KMS-11 (cell line): Measurements from ENCODE around the gene UCN2.

Experiments used
- H2AFZ ChIP-seq: fragments of 200-600 bp; sonication (generic); 2 replicates; pipeline ENCODE4 v1.6.1; 2016; ENCODE audit warnings: antibody characterized with exemption, mixed run types, low read depth
- H3K27ac ChIP-seq: fragments of 200-600 bp; sonication (generic); 2 replicates; pipeline ENCODE4 v1.6.1; 2016; ENCODE audit warnings: mild to moderate bottlenecking, mixed run types
- H3K27me3 ChIP-seq: fragments of 200-600 bp; sonication (generic); 2 replicates; pipeline ENCODE4 v1.6.1; 2017; ENCODE audit warnings: mild to moderate bottlenecking, low read depth, mixed run types, moderate library complexity; ENCODE audit not compliant: insufficient read depth
- H3K36me3 ChIP-seq: fragments of 200-600 bp; sonication (generic); 2 replicates; pipeline ENCODE4 v1.6.1; 2017; ENCODE audit warnings: mild to moderate bottlenecking, mixed run types; ENCODE audit not compliant: insufficient read depth
- H3K4me1 ChIP-seq: fragments of 200-600 bp; sonication (generic); 2 replicates; pipeline ENCODE4 v1.6.1; 2016; ENCODE audit warnings: mild to moderate bottlenecking, low read depth, mixed run types; ENCODE audit not compliant: poor library complexity, severe bottlenecking
- H3K4me2 ChIP-seq: fragments of 200-600 bp; sonication (generic); 2 replicates; pipeline ENCODE4 v1.7.0; 2016; ENCODE audit warnings: mild to moderate bottlenecking, mixed run types
- H3K4me3 ChIP-seq: fragments of 200-600 bp; sonication (generic); IDR thresholded peaks from 2 replicates; pipeline ENCODE4 v1.6.1; 2017; ENCODE audit warnings: low read depth, low read length, mixed read lengths; ENCODE audit not compliant: insufficient read depth
- H3K79me2 ChIP-seq: fragments of 200-600 bp; sonication (generic); 2 replicates; pipeline ENCODE4 v1.6.1; 2016; ENCODE audit warnings: low read depth, mixed run types; ENCODE audit not compliant: insufficient read depth
- H3K9ac ChIP-seq: fragments of 200-600 bp; sonication (generic); 2 replicates; pipeline ENCODE4 v1.6.1; 2016; ENCODE audit warnings: mild to moderate bottlenecking, mixed run types
- H4K20me1 ChIP-seq: fragments of 200-600 bp; sonication (generic); 2 replicates; pipeline ENCODE4 v1.6.1; 2016; ENCODE audit warnings: mild to moderate bottlenecking, mixed run types; ENCODE audit not compliant: insufficient read depth
- CTCF ChIP-seq: fragments of 200-600 bp; sonication (generic); conservative IDR thresholded peaks from 2 replicates; pipeline ENCODE4 v1.6.1; 2017; ENCODE audit warnings: low read depth, mild to moderate bottlenecking, antibody characterized with exemption, low read length, moderate library complexity, mixed read lengths

UCN2 gene

DNA sequence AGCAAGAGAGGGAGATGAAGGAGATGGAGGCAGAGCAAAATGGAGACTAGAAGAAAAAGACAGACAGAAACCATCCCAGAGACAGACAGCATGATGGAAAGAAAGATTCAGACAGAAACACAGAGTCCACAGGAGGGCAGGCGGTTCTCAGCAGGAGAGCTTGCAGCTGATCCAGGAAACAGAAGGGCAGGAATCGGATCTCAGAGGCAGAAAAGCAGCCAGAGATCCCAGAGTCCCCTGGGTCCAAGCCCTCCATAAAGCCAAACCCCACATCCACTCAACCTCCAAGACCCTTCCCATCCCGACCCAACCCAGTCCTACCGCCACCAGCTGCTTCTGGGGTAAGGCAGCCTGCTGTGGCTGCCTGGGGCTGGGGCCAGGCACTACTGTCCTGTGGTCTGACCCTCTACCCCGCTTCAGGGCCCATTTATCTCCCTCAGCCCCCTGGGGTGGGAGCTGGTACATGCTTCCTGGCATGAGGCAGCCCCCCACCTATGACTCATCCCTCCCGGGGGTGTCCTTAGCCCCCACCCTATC lies at the start of gene UCN2:
Gene UCN2 (minus strand): TSS at position 400 of the 537 bp plus-strand sequence. CDS start 657 bp downstream, outside the sequence.
- no peaks in the 10 kb centered on the region for H3K36me3 ChIP-seq
- H2AFZ ChIP-seq, result no peak within 1 kb of the TSS
- no peaks in the 10 kb centered on the region for H3K4me1 ChIP-seq
- H3K4me2 ChIP-seq, result no peak within 1 kb of the TSS
- no peaks in the 10 kb centered on the region for H4K20me1 ChIP-seq
- H3K79me2 ChIP-seq, result no peaks in the 10 kb centered on the region
- no peak within 1 kb of the TSS for H3K9ac ChIP-seq
- H3K27ac ChIP-seq, result no peak within 1 kb of the TSS
- no peak for TF ChIP-seq CTCF
- H3K4me3 ChIP-seq, result no peak within 1 kb of the TSS
- H3K27me3 ChIP-seq, result no peaks in the 10 kb centered on the region

- Histone ChIP-seq H3K4me1 (peaks cover 7% of the 10 kb centered on the region), H3K4me2 (no peak overlapping the region), H4K20me1 (no peaks in the 10 kb centered on the region), H3K4me3 (no peak overlapping the region), H2AFZ (no peak overlapping the region), H3K9ac (no peak overlapping the region), H3K79me2 (peaks cover 10% of the 10 kb centered on the region), H3K27me3 (no peaks in the 10 kb centered on the region), H3K27ac (no peak overlapping the region), H3K36me3 (no peaks in the 10 kb centered on the region)
- TF ChIP-seq CTCF, result no peak
Measured at GRCh38 chr3:48612309-48612708, 48.7 kb upstream of the UCN2 start.

DNA sequence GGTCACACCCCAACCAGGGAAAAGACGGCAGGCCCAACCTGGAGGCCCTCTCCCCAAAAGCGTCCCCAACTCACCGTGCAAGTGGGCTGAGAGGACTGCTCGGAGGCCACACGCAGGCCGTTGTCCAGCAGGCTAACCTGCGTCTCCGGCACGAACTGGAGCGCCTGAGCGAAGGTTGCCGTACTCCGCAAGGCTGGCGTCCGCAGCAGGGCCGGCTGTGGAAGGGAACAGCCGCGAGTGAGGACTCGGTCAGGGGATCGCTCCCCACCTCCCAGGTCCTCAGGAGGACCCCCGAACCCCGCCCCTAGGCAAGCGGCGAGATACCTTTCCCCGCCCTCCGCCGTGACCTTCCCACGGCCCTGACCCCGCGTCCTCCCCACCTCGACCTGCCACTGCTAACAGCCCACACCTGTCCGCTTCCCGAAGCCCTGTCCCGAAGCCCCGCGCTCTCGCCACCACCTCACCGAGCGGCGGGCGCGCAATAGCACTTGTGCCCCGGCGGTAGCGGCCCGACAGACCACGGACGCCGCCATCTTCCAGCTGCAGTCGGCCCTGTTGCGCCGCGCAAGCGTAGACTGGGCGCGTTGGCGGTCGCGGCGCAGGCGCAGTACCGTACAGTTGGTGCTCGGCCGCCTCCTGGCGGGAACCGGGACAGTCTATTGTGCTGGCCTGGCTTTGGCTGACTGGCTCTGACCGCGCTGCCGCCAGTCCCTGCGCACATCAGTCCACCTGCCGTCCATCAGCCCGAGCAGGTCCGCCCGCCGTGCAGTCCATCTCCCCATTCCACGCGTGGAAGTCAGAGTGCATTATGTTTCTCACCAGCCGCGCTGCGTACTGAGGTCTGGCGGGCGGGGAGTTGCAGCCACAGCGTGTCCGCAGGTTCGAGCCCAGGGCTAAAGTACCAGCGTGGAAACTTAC lies 45.8 kb upstream of the UCN2 start, which contains the start of gene UQCRC1:
Gene UQCRC1 (minus strand): TSS at position 559 of the 918 bp plus-strand sequence. CDS start 26 bp downstream, at position 533.
- no peaks in the 10 kb centered on the region for H3K36me3 ChIP-seq
- peaks cover 7% of the 10 kb centered on the region for H3K4me1 ChIP-seq
- peak; percentile 33; the same call in 1 of the 2 replicates for TF ChIP-seq CTCF
- H4K20me1 ChIP-seq, result no peaks in the 10 kb centered on the region
- H2AFZ ChIP-seq, result peak within 1 kb of the TSS; percentile 66
- peak within 1 kb of the TSS; percentile 74; the same call in 1 of the 2 replicates for H3K9ac ChIP-seq
- H3K79me2 ChIP-seq, result peaks cover 10% of the 10 kb centered on the region
- no peaks in the 10 kb centered on the region for H3K27me3 ChIP-seq
- H3K4me3 ChIP-seq, result peak within 1 kb of the TSS; percentile 49
- H3K4me2 ChIP-seq, result peak within 1 kb of the TSS; percentile 68
- H3K27ac ChIP-seq, result no peak within 1 kb of the TSS

- no peaks in the 10 kb centered on the region for H4K20me1 ChIP-seq
- no peak for TF ChIP-seq CTCF
- peaks cover 7% of the 10 kb centered on the region for H3K4me1 ChIP-seq
- H3K4me3 ChIP-seq, result no peak overlapping the region
- H3K9ac ChIP-seq, result no peak overlapping the region
- no peak overlapping the region for H3K27ac ChIP-seq
- H3K36me3 ChIP-seq, result no peaks in the 10 kb centered on the region
- H2AFZ ChIP-seq, result no peak overlapping the region
- peaks cover 10% of the 10 kb centered on the region for H3K79me2 ChIP-seq
- no peak overlapping the region for H3K4me2 ChIP-seq
- no peaks in the 10 kb centered on the region for H3K27me3 ChIP-seq
Measured at GRCh38 chr3:48607519-48607918, 43.9 kb upstream of the UCN2 start.
